Measurements from ENCODE around the gene SMAD7.

The SMAD7 gene

DNA sequence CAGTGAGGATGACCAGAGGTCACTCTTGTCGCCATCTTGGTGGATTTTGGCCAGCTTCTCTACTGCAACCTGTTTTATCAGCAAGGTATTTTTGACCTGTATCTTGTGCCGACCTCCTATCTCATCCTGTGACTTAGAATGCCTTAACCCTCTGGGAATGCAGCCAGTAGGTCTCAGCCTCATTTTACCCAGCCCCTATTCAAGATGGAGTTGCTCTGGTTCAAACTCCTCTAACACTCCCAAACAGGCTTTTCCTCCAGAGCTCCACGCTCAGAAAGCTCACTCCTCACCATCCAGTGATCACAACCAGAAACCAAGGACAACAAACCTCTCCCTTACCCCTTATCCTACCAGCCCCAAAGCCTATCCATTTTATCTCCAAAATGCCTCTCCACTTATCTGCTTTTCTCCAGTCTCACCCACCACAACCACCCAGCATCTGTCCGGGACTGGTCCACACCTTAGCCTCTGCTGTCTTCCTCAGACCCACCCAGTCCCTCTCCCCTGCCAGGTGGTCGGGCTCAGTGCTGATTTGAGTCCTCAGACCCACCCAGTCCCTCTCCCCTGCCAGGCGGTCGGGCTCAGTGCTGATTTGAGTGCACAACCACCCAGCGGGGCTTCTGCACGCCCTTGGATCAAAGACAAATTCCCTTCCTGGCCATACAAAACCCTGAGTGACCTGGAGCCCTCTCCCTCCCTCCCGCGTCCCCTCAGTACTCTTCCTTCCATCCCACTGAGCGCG is 11.7 kb upstream of the SMAD7 start:
- TF ChIP-seq, protein P1, sequence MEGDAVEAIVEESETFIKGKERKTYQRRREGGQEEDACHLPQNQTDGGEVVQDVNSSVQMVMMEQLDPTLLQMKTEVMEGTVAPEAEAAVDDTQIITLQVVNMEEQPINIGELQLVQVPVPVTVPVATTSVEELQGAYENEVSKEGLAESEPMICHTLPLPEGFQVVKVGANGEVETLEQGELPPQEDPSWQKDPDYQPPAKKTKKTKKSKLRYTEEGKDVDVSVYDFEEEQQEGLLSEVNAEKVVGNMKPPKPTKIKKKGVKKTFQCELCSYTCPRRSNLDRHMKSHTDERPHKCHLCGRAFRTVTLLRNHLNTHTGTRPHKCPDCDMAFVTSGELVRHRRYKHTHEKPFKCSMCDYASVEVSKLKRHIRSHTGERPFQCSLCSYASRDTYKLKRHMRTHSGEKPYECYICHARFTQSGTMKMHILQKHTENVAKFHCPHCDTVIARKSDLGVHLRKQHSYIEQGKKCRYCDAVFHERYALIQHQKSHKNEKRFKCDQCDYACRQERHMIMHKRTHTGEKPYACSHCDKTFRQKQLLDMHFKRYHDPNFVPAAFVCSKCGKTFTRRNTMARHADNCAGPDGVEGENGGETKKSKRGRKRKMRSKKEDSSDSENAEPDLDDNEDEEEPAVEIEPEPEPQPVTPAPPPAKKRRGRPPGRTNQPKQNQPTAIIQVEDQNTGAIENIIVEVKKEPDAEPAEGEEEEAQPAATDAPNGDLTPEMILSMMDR (IDR thresholded peaks at IDR 0.05), result no peak

DNA sequence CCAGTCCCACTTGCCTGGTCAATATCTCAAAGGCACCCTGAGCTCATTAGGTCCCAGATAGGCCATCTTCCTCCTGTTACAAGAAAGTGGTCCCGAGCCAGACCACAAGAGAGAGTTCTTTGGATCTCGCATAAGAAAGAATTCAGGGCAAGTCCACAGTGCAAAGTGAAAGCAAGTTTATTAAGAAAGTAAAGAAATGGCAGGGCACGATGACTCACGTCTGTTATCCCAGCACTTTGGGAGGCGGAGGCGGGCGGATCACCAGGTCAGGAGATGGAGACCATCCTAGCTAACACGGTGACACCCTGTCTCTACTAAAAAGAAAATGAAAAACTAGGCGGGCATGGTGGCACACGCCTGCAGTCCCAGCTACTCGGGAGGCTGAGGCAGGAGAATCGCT is 10.8 kb upstream of the SMAD7 start:
- TF ChIP-seq, protein P1 (IDR thresholded peaks at IDR 0.05), result no peak

DNA sequence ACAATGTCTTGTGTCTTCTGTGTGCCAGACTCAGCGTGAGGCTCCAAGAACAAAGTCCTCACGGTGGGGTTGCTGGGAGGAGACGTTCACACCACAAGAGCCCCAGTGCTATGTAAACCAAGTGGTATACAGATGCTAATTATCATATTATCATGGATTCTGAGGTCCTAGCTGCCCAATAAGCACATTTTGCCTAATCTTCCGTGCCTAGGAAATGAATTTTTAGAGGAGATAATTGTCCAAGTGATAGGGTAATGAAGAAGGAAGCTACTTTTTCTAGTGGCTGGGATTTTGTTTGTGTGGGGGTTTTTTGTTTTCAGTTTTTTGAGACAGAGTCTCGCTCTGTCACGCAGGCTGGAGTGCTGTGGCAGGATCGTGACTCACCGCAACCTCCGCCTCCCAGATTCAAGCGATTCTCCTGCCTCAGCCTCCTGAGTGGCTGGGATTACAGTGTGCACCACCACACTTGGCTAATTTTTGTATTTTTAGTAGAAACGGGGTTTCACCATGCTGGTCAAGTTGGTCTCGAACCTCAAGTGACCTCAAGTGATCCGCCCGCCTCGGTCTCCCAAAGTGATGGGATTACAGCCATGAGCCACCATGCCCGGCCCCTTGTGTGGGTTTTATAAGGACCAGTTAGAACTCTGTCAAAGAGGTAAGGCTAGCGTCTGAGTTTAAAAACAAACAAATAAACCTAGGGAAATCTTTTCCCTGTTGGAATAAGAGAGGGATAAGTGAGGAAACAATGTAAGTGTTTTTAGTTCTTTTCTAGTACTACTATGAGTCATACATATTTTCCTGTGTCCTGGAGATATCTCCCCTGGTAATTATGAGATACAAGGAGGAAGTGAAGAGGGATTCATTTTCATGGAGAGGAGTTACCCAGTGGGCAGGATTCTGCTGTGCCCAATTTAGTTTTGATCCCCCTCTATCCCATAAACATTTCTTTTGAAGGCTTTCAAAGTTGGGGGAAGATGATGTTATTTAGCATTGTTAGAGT is 9.5 kb upstream of the SMAD7 start:
- TF ChIP-seq, protein P1 (IDR thresholded peaks at IDR 0.05), result no peak

DNA sequence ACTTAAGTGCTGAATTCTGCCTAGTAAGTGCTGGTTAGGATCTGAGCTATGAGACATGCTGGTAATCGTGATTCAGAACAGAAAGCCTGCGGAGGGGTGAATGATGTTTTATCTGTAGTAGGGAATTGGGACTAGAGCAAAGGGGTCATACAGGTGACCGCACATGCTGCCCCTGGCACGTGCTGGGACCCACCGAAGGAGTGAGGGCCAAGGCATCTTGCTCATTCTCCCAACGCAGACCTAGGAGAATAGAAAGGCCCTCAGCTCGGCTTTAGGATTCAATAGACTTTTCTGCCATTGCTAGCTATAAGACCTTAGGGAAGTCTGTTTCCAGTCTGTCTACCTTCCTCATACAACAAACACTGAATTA is 8.8 kb upstream of the SMAD7 start:
- TF ChIP-seq, protein P1 (IDR thresholded peaks at IDR 0.05), result no peak

DNA sequence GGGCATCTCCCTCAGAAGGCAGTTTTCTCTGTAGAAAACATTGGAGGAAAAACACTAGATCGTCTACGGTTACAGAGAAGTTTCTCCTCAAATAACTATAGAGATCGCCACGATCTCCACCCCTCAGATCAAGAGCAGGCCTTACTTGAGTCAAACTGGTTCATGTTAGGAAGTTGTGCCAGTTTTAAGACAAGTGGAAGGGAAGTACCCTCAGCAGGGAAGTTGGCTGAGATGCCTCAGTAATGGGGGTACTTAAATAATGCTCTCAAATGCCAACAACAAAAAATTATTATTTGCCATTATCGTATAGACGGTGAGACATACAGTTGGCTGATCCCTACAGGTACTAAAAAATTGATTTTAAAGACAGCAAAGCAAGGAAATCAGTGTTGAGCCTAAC is 8.2 kb upstream of the SMAD7 start:
- TF ChIP-seq, protein P1 (IDR thresholded peaks at IDR 0.05), result no peak

DNA sequence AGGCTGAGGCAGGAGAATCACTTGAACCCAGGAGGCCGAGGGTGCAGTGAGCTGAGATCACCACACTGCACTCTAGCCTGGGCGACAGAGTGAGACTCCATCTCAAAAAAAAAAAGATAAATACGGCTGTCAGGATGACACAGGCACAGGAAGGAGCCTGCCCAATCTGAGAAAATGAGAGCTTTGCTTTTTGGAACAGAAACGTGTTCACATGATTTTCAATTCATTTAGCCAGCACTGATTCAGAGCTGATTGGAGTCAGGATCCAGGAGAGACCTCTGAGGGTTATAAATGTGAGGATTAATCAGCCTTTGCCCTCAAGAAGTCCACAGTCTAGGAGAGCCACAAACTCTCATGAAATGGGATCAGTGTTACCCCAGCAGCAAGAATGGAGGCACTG is 6.9 kb upstream of the SMAD7 start:
- TF ChIP-seq, protein P1 (IDR thresholded peaks at IDR 0.05), result no peak

DNA sequence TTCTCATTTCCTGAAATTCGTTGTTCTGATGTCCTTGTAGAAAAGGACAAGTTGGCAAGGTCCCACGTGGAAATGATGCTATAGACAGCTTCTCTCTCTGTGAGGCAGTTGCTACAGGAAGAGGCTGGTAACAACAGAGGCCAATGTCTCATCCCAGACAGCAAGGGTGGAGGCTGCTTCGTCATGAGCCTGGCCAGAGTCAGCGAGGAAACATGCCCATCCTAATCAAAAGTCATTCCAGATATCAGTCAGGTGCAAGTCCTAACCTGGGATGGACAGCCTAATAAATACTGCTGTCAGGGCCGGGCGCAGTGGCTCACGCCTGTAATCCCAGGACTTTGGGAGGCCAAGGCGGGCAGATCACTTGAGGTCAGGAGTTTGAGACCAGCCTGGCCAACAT is 6.4 kb upstream of the SMAD7 start:
- TF ChIP-seq, protein P1 (IDR thresholded peaks at IDR 0.05), result no peak
